ENCODE data around the gene METTL6.

Gene METTL6

GRCh38 chr3:15361494-15362214, 65.7 kb downstream of the METTL6 start:
- no peak for DNase-seq

DNA sequence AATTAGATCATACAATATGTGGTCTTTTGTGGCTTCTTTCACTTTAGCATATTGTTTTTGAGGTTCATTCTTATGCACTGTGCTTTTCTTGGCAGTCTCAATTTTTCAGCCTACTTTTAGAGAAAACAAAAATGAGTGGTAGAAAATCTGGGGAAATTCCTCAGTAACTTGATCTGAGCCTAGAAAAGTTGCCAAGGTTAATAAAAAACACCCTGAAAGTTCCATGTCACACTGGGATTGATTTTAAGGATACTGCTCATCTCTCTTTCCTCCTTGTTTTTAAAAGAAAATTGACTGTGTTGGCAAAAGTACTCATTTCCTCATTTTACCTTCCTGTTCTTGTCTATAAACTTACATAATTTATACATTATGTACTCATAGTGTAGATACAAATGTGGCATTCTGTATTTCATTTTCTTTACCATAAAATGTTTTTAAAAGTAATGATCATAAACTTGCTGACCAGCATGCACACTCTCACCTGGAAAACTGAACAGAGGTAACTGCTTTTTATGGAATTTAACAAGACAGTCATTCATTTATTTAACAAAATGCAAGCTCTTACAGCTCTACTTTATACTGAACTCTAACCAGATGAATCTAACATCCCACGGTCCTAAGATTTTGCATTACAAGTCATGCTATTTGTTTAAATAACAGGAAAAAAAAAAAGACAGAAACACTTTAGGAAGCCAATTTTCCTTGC, 66.4 kb downstream of the METTL6 start:
- DNase-seq = no peak

Data from activated gamma-delta T cell treated with Interleukin-2 at 50 U/mL for 16 hours (primary cell).